HG02610 (cell line): ENCODE data around the gene SYCP3.

Experiments used
- ATAC-seq: cut with Tn5 transposase; IDR thresholded peaks from one replicate; pipeline ENCODE4 v1.9.1; 2021; ENCODE audit warnings: mild to moderate bottlenecking, moderate library complexity; ENCODE audit not compliant: unreplicated experiment

Gene SYCP3

DNA sequence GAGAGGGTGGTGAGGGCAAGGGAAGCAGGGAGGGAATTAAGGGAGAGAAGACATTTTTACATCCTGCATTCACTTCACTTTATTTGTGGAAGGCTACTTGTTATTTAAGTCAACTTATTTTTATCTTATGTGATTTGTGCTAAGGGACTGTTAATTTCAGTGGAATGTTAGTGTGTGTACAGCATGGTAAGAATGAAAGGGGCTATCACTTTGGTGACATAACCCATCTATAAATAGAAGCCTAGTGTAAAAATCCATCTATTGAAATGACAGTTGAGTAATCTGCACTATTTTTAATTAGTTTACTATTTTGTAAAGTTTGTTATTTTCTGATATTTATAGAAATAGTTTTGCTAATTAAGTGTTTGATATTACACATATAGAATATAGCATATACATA is 58.6 kb downstream of the SYCP3 start:
- ATAC-seq, result no peak

DNA sequence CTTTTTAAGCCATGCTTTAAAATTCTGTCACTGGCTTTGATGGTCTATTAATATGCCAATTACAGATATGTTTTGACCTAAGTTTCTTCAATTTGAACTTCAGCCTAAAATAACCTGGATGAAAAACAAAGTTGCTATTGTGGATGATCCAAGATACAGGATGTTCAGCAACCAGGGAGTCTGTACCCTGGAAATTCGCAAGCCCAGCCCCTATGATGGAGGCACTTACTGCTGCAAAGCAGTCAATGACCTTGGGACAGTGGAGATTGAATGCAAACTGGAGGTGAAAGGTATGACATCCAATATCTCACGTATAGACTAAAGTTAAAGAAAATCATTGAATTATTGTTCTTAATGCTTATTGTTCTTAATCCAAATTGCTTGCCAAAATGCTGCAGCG is 59.0 kb downstream of the SYCP3 start:
- ATAC-seq, result no peak
